WTC11 (cell line): ENCODE results near the gene HIC1.

ENCODE experiments used
- CTCF ChIP-seq: fragments of 200-600 bp; IDR thresholded peaks from 2 replicates; pipeline ENCODE4 v1.8.0; 2022; ENCODE audit warnings: antibody characterized with exemption
- ESRRA ChIP-seq: sonication (generic); formaldehyde crosslinking; IDR thresholded peaks from 2 replicates; pipeline ENCODE4 v1.8.1; 2022; ENCODE audit warnings: mild to moderate bottlenecking, missing genetic modification reagents, borderline replicate concordance
- JUN ChIP-seq: sonication (generic); formaldehyde crosslinking; IDR thresholded peaks from 2 replicates; pipeline ENCODE4 v1.8.0; 2023; ENCODE audit warnings: mild to moderate bottlenecking, missing genetic modification reagents
- NFYB ChIP-seq: sonication (generic); formaldehyde crosslinking; conservative IDR thresholded peaks from 2 replicates; pipeline ENCODE4 v1.8.0; 2022; ENCODE audit warnings: low read depth, missing genetic modification reagents
- TP53 ChIP-seq: sonication (generic); formaldehyde crosslinking; IDR thresholded peaks from 2 replicates; pipeline ENCODE4 v1.8.1; 2023; ENCODE audit warnings: mild to moderate bottlenecking, missing genetic modification reagents

- TF ChIP-seq TP53: no peak
- no peak for TF ChIP-seq CTCF
- no peak for TF ChIP-seq ESRRA (CRISPR knock-in tag)
- no peak for TF ChIP-seq JUN (CRISPR knock-in tag)
- no peak for TF ChIP-seq NFYB (CRISPR knock-in tag)
These were observed 15.5 kb downstream of the HIC1 start for GRCh38 chr17:2070241-2071023.
